D341Med (cell line): ENCODE measurements around the gene MAP7D1.
"Not testable (repeated sequence)": the region's sequence is repeated elsewhere in the genome, so short reads cannot be mapped to it uniquely, and the experiment has no call there.

Source experiments
- DNase-seq: peaks from one replicate; pipeline ENCODE4 v3.0.0; 2012; ENCODE audit warnings: low spot score

The MAP7D1 gene

GRCh38 chr1:36151845-36152203, 4.1 kb upstream of the MAP7D1 start:
- DNase-seq = no peak

DNA sequence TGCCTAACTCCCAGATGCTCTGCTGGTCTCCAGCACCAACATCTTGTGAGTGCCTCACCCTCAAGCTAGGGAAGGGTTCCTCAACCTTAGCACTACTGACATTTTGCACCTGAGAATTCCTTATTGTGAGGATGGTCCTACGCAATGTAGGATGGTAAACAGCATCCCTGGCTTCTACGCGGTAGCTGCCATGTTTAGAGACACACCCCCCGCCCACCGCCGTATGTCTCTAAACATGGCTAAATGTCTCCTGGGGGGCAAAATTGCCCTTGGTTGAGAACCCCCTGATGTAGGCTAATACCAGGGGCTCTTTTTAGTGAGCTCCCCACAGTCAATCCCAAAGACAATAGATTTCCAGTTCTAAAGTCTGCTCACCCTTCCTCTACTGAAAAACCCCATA, 2.5 kb upstream of the MAP7D1 start:
- DNase-seq = no peak

GRCh38 chr1:36154335-36154734, 1.6 kb upstream of the MAP7D1 start:
- DNase-seq = no peak

DNA sequence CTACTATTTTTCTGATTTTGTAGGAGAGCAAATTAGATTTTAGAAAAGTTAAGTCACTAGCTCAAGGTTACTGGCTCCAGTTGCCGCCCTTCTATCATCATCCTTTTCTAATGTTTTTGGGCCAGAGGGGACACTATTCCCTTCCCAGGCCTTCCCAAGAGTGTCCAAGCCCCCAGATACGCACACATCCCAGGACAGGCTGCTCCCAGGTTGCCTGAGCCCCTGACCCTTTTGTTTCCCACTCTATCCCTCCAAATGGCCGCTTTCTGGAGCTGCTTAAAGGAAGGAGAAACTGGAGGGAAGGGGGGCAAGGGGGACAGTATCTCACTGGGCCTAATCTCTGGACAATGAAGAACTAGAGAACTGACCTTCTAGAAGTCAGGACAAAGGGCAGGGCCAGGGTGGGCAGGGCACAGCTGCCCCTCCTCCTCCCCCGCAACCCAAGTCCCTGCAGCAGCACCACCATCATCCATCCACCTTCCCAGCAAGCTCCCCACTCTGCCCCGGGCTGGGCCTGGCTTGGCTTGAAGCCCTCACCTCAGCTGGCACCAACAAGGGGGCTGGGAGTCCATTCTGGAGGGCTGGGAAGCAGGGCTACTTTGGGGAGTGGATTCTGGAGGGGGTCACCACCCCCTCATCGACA, 1.1 kb upstream of the MAP7D1 start:
- no peak for DNase-seq

DNA sequence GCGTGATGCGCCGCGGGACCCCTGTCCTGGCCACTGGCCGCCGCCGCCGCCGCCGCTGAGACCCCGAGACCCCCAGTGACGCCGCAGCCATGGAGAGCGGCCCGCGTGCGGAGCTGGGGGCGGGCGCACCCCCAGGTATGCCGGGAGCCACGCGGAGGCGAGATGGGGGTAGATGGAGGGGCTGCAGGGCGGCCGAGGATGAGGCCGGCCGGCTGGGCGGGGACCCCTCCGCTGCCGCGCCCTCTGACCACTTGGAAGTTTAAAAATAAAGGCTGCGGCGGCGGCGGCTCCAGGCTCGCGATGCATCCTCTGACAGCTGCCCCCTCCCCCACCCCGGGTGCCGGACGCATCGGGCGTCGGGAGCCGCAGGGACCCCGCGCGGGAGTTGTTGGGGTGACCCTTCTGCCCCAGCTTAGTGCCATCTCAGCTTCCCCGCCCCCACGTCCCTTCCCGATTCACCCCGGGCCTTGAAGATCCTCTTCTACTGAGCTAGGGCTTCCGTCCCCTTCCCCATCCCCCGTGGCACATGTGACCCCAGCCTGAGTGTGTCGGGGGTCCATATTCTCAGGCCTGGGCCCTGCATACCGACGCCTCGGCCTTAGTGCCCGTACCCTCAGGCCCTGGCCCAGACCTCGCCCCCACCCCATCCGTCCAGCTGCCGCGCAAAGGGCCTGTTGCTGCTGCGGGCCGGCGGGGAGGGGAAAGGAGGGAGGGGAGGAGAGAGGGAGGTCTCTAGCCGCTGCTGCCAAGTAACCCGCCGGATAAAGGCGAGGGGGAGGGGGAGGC, 562 bp downstream of the MAP7D1 start:
- peak; percentile 78 for DNase-seq

DNA sequence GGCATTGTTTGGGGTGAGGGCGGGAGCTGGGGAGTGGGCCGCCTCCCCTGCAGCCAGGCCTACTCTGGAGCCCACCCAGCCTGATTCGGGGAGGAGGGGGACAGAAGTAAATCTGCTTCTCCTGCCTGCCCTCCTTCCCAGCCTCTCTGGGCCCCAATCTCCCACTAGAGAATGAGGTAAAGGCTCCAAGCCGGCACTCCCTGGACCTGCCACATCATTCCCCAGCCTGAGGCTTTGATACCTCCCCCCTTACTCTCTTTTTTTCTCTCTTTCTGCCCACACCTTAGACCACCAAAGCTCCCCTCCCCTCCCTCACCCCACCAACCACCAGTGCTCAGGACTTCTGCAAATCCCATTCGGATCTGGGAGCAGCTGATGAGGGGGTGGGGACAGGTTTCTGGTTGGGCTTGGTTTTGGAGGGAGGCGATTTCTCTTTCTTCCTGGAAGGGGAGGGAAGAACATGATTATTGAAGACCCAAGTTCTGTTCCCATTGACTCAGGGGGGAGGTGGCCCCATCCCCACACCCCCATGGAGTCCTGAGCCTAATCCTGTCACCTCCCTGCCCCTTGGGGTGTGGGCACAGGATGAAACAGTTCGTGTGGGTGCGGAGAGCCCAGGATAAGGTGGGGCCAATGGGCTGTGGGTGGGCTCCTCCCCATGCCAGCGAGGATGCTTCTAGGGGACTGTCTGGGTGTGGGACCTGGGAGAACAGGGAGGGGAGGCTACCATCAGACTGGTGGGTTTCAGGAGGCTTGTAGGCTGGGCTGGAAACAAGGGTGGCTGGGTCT, 1.3 kb downstream of the MAP7D1 start:
- DNase-seq = no peak

DNA sequence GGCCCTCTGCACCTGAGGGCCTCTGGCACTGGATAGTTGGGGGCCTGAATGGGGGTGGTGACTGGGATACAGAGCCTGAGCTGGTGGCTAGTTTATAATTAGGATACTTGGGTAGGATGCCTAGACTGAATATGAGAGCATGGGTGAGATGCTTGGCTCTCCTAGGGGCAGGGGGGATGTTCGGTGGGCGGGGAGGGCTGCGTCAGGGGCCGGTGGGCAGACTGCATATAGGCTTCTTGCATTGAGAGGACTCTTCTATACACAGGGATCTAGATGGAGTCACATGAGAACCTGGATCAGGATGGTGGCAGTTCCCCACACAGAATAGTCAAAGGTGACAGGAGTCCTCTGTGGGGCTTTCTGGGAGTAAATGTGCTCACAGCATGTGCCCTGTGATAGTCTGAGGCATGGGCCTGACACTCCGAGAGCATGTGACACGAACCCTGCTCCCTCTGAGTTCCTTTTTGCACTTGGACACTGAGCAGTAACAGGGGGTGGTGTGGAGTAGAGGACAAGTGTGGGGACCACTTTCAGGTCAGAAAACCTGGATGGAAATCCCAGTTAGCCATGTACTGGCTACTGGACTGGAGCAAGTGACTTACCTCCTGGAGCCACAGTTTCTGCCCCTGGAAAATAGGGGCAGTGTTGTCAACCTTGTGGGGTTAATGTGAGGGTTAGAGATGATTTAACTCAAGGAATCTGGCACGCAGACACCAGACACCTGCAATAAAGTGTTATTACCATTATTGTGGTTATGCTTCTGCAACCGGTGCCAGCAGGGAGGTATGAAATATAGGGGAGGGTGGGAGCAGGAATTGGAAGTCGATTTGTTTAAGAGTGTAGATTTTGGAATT, 2.2 kb downstream of the MAP7D1 start:
- no peak for DNase-seq

- DNase-seq = not testable (repeated sequence)
Measured at GRCh38 chr1:36158827-36159252, 2.9 kb downstream of the MAP7D1 start.

- DNase-seq = no peak
Measured at GRCh38 chr1:36159614-36160387, 3.8 kb downstream of the MAP7D1 start.

DNA sequence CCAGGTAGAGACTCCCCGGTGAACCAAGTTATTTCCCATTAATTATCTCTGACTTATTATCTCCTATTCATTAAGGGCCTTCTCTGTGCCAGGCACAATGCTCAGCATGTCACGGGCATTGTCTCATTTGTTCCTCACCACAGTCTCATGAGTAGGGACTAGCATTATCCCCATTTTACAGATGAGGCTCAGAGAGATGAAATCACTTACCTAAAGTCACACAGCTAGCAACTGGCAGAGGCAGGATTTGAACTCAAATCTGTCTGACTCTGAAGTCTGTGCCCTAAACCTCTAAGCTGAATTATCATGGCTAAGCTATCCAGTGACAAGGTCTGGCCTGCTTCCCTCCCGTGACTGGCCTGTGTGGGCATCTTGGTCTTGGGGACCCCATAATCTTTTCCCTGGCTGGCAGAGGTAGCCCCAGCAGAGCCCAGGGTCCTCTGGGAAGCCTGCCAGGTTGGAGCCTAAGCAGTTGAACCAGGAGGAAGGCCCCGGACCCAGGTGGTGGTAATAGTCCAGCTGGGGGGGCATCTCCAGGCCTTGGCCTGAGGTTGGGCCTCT, 4.5 kb downstream of the MAP7D1 start:
- DNase-seq = no peak

GRCh38 chr1:36160949-36161485, 5.1 kb downstream of the MAP7D1 start:
- DNase-seq = no peak

DNA sequence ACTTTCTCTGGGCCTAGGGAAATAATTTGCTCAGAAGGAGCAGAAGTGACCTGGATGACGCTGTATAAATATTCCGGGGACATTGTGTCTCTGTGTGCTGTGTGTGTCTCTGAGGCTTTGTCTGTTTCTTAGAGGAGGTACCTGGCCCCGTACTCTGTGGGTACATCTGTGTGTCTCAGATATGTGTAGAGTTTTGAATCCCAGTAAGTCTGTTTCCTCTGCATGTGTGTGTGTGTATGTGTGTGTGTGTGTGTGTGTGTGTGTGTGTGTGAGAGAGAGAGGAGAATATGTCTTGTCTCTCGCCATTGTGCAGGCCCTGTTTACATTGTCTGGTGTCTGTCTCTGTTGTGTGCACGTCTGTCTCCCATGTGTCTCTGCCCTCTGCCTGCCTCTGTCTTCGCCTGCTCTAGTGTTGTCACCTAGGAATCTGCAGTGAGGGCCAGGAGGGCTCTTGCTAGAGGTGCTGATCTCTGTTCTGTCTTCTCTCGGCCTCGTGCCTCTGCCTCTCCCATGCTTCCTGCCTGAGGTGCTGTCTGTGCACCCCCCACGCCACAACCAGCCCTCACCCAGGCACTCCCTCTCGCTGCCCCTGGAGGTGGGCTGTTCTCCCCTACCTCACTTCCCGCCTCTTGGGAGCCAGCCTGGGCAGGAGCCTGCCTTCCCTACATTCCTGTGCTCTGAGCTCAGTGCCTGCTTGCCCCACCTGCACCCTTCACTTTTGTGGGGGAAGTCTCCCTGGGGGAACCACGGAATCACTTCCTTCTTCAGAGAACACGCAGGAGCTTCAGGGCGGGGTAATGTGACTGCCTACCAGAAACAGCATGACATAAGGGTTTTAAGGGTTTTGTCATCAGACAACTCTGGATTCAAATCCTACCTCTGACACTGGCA, 5.9 kb downstream of the MAP7D1 start:
- peak; percentile 30 for DNase-seq

GRCh38 chr1:36162680-36163239, 6.8 kb downstream of the MAP7D1 start:
- no peak for DNase-seq

DNA sequence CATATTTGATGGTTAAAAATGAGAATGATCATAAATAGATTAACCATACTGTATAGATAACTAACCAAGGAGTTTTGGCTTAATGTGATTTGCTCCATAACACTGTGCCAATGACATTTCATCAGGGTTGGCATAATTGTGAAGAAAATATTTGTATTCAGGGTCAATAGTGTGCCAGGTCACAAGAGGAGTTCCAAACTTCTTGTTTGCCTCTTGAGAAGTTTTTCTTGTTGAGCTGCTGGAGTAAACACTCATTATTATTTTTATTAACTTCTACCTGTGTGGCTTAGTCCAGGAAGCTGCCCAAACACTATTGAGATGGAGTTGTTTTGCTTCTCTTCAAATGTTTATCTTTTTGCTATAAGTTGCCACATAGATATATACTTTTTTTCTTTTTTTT, 7.5 kb downstream of the MAP7D1 start:
- DNase-seq = no peak

DNA sequence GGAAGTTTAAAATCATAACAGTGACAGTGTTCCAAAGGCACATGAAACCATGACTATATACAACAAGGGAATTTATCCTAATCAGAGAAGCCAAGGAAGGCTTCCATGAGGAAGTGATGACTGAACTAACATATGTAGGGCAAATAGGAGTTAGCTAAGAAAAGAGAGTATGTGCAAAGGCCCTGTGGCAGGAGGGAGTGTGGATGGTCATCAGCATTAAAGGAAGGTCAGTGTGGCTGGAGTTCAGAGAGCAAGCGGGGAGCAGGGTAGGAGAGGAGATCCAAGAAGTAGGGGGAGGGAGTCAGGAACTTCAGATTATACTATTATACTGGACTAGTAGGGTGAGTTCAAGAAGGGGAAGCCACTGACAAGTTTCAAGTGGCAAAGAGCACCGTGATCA, 8.4 kb downstream of the MAP7D1 start:
- DNase-seq = no peak

GRCh38 chr1:36165145-36165544, 9.2 kb downstream of the MAP7D1 start:
- DNase-seq = no peak

GRCh38 chr1:36166136-36166535, 10.2 kb downstream of the MAP7D1 start:
- no peak for DNase-seq

GRCh38 chr1:36166938-36167905, 11.3 kb downstream of the MAP7D1 start:
- DNase-seq = no peak
